Measurements from ENCODE around the gene CHD5. TPM values are rescaled to one million over a fixed set of nuclear protein-coding genes. Genes with fewer than 3 reads are reported as not detected.

Gene CHD5
- total RNA-seq, 2 experiments from 2014 or later = 0.27 to 0.45 TPM

GRCh38 chr1:6109688-6110087 is 70.4 kb downstream of the CHD5 start:
- Mint-ChIP-seq H3K27me3 (ENCODE audit: low read depth) (peaks cover 9% of the 10 kb centered on the region), H3K36me3 (ENCODE audit: low read depth) (no peaks in the 10 kb centered on the region), H3K9me3 (no peaks in the 10 kb centered on the region), H3K27ac (no peak overlapping the region), H3K4me1 (ENCODE audit: low read depth) (no peaks in the 10 kb centered on the region), H3K4me3 (no peak overlapping the region)
- CTCF ChIA-PET = interaction anchor here (1.4 kb wide), 1 partner anchor 135 kb away, joined by 8 read pairs; no protein-coding TSS in a partner anchor
- intact Hi-C loops (cut with micrococcal nuclease) = loop anchor here (2.0 to 5.0 kb wide), 2 partner anchors 31 to 78 kb away; no protein-coding TSS in a partner anchor
- DNase-seq = no peak

- Mint-ChIP-seq H3K4me1 (ENCODE audit: low read depth) (no peaks in the 10 kb centered on the region), H3K4me3 (no peak overlapping the region), H3K9me3 (no peaks in the 10 kb centered on the region), H3K27ac (no peak overlapping the region), H3K36me3 (ENCODE audit: low read depth) (no peaks in the 10 kb centered on the region), H3K27me3 (ENCODE audit: low read depth) (peaks cover 9% of the 10 kb centered on the region)
- intact Hi-C loops (cut with micrococcal nuclease) = loop anchor here (1.0 to 5.0 kb wide), 3 partner anchors 32 to 136 kb away; no protein-coding TSS in a partner anchor
- DNase-seq = peak; percentile 63
- CTCF ChIA-PET = interaction anchor here (1.0 to 1.4 kb wide), 3 partner anchors 52 to 136 kb away, joined by 3 to 8 read pairs (median 3); no protein-coding TSS in a partner anchor
Measured at GRCh38 chr1:6108937-6109614, 71.0 kb downstream of the CHD5 start.

GRCh38 chr1:6108476-6108875 is 71.6 kb downstream of the CHD5 start:
- Mint-ChIP-seq H3K4me1 (ENCODE audit: low read depth) (no peaks in the 10 kb centered on the region), H3K9me3 (no peaks in the 10 kb centered on the region), H3K27ac (no peak overlapping the region), H3K4me3 (no peak overlapping the region), H3K27me3 (ENCODE audit: low read depth) (peaks cover 9% of the 10 kb centered on the region), H3K36me3 (ENCODE audit: low read depth) (no peaks in the 10 kb centered on the region)
- intact Hi-C loops (cut with micrococcal nuclease) = loop anchor here (1.0 to 5.0 kb wide), 3 partner anchors 32 to 137 kb away; no protein-coding TSS in a partner anchor
- CTCF ChIA-PET = interaction anchor here (1.0 to 1.4 kb wide), 3 partner anchors 51 to 136 kb away, joined by 3 to 8 read pairs (median 3); no protein-coding TSS in a partner anchor
- DNase-seq = no peak

DNA sequence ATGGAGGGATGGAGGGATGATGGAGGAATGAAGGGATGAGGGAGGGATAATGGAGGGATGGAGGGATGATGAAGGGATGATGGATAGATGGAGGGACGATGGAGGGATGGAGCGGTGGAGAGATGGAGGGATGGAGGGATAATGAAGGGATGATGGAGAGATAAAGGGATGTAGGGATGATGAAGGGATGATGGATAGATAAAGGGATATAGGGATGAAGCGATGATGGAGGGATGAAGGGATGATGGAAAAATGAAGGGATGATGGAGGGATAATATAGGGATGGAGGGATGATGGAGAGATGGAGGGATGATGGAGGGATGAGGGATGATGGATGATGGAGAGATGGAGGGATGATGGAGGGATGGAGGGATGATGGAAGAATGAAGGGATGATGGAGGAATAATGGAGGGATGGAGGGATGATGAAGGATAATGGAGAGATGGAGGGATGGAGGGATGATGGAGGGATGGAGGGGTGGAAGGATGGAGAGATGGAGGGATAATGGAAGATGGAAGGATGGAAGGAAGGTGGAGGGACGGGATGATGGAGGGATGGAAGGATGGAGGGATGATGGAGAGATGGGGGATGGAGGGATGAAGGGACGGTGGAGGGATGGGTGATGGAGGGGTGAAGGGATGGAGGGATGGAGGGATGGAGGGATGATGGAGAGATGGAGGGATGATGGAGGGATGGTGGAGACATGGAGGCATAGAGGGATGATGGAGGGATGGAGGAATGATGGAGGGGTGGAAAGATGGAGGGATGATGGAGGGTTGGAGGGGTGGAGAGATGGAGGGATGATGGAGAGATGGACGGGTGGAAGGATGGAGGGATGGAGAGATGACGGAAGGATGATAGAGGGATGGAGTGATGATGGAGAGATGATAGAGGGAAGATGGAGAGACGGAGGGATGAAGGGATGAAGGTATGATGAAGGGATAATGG is 72.4 kb downstream of the CHD5 start:
- no peaks in the 10 kb centered on the region for H3K36me3 Mint-ChIP-seq (ENCODE audit: low read depth)
- no peak overlapping the region for H3K4me3 Mint-ChIP-seq
- intact Hi-C loops (cut with micrococcal nuclease) = loop anchor here (1.0 to 5.0 kb wide), 3 partner anchors 33 to 138 kb away; no protein-coding TSS in a partner anchor
- CTCF ChIA-PET = no interaction called here
- H3K9me3 Mint-ChIP-seq = no peaks in the 10 kb centered on the region
- H3K27ac Mint-ChIP-seq = no peak overlapping the region
- H3K27me3 Mint-ChIP-seq (ENCODE audit: low read depth) = peaks cover 9% of the 10 kb centered on the region
- no peaks in the 10 kb centered on the region for H3K4me1 Mint-ChIP-seq (ENCODE audit: low read depth)
- no peak for DNase-seq

GRCh38 chr1:6106977-6107376 is 73.1 kb downstream of the CHD5 start:
- CTCF ChIA-PET = no interaction called here
- intact Hi-C loops (cut with micrococcal nuclease) = loop anchor here (5.0 kb wide), 1 partner anchor 80 kb away; no protein-coding TSS in a partner anchor
- Mint-ChIP-seq H3K9me3 (no peaks in the 10 kb centered on the region), H3K4me3 (no peak overlapping the region), H3K27ac (no peak overlapping the region), H3K4me1 (ENCODE audit: low read depth) (no peaks in the 10 kb centered on the region), H3K27me3 (ENCODE audit: low read depth) (peaks cover 9% of the 10 kb centered on the region), H3K36me3 (ENCODE audit: low read depth) (no peaks in the 10 kb centered on the region)
- no peak for DNase-seq

GRCh38 chr1:6106321-6106731 is 73.8 kb downstream of the CHD5 start:
- no peak for DNase-seq
- Mint-ChIP-seq H3K4me1 (ENCODE audit: low read depth) (no peaks in the 10 kb centered on the region), H3K4me3 (no peak overlapping the region), H3K27ac (no peak overlapping the region), H3K36me3 (ENCODE audit: low read depth) (no peaks in the 10 kb centered on the region), H3K9me3 (no peaks in the 10 kb centered on the region), H3K27me3 (ENCODE audit: low read depth) (peaks cover 9% of the 10 kb centered on the region)
- CTCF ChIA-PET = no interaction called here
- intact Hi-C loops (cut with micrococcal nuclease) = loop anchor here (5.0 kb wide), 1 partner anchor 81 kb away; no protein-coding TSS in a partner anchor

DNA sequence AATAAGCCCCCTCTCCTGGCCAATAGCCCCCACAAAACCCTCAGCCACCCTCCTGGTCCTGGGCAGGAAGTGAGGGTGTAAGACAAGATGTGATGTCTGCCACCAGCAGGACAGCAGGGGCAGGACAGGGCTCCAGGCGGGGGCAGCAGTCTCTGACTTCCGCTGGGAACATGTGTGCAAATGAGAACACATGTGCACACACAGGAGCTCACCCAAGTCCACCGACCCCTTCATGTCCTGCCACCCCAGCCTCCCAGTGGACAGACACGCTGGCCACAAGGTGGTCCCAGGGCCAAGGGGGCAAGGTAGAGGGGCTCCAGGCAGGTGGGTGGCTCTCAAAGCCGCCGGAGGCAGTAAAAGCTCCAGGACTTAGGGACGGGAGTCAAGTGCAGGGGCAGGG is 74.4 kb downstream of the CHD5 start:
- Mint-ChIP-seq H3K4me1 (ENCODE audit: low read depth) (no peaks in the 10 kb centered on the region), H3K9me3 (no peaks in the 10 kb centered on the region), H3K27ac (no peak overlapping the region), H3K36me3 (ENCODE audit: low read depth) (no peaks in the 10 kb centered on the region), H3K27me3 (ENCODE audit: low read depth) (peaks cover 9% of the 10 kb centered on the region), H3K4me3 (no peak overlapping the region)
- CTCF ChIA-PET = no interaction called here
- intact Hi-C loops (cut with micrococcal nuclease) = loop anchor here (5.0 kb wide), 1 partner anchor 82 kb away; no protein-coding TSS in a partner anchor
- DNase-seq = no peak

GRCh38 chr1:6105218-6105679 is 74.9 kb downstream of the CHD5 start:
- DNase-seq = no peak
- H3K4me1 Mint-ChIP-seq (ENCODE audit: low read depth) = no peaks in the 10 kb centered on the region
- H3K27ac Mint-ChIP-seq = no peak overlapping the region
- intact Hi-C loops (cut with micrococcal nuclease) = loop anchor here (5.0 kb wide), 1 partner anchor 82 kb away; no protein-coding TSS in a partner anchor
- no peaks in the 10 kb centered on the region for H3K9me3 Mint-ChIP-seq
- H3K27me3 Mint-ChIP-seq (ENCODE audit: low read depth) = peaks cover 9% of the 10 kb centered on the region
- H3K36me3 Mint-ChIP-seq (ENCODE audit: low read depth) = no peaks in the 10 kb centered on the region
- no peak overlapping the region for H3K4me3 Mint-ChIP-seq
- CTCF ChIA-PET = no interaction called here

- DNase-seq = no peak
- no peaks in the 10 kb centered on the region for H3K4me1 Mint-ChIP-seq (ENCODE audit: low read depth)
- no peak overlapping the region for H3K4me3 Mint-ChIP-seq
- H3K9me3 Mint-ChIP-seq = no peaks in the 10 kb centered on the region
- H3K27ac Mint-ChIP-seq = no peak overlapping the region
- intact Hi-C loops (cut with micrococcal nuclease) = loop anchor here (5.0 kb wide), 1 partner anchor 83 kb away; no protein-coding TSS in a partner anchor
- CTCF ChIA-PET = no interaction called here
- no peaks in the 10 kb centered on the region for H3K36me3 Mint-ChIP-seq (ENCODE audit: low read depth)
- H3K27me3 Mint-ChIP-seq (ENCODE audit: low read depth) = peaks cover 7% of the 10 kb centered on the region
Measured at GRCh38 chr1:6104631-6105030, 75.5 kb downstream of the CHD5 start.

DNA sequence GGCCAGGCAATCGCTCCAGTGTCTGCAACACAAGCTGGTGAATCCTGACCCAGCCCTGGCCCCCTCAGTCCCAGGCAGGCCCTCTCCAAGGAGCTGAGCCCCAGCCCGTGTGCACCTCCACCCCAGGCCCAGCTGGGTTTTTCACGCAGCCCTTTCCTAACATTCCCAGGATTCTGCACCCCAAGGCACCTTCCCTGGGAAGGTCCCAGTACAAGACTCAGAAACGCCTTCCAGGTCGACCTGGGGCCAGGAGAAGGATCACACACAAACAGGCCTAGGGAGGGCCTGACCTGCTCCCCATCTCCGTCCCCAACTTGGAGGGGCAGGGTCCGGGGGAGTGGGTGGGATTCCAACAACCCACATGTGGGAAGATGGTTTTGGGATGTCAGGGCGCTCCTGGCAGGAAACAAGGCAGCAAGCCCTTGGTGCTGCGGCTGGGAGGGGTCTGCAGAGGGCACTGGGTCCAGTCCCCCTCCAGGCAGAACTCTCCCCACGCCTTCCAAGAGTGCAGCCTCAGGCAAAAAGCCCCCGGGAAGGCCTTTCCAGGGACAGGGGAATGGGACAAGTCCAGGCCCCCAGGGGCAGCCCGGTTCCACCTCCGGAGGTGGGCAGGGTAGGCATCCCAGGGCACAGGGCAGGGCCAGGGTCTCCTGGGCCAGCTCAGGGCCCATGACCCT is 76.1 kb downstream of the CHD5 start:
- Mint-ChIP-seq H3K4me3 (no peak overlapping the region), H3K27me3 (ENCODE audit: low read depth) (peaks cover 7% of the 10 kb centered on the region), H3K27ac (no peak overlapping the region), H3K9me3 (no peaks in the 10 kb centered on the region), H3K36me3 (ENCODE audit: low read depth) (no peaks in the 10 kb centered on the region), H3K4me1 (ENCODE audit: low read depth) (no peaks in the 10 kb centered on the region)
- CTCF ChIA-PET = no interaction called here
- intact Hi-C loops (cut with micrococcal nuclease) = no loop called here
- DNase-seq = no peak

DNA sequence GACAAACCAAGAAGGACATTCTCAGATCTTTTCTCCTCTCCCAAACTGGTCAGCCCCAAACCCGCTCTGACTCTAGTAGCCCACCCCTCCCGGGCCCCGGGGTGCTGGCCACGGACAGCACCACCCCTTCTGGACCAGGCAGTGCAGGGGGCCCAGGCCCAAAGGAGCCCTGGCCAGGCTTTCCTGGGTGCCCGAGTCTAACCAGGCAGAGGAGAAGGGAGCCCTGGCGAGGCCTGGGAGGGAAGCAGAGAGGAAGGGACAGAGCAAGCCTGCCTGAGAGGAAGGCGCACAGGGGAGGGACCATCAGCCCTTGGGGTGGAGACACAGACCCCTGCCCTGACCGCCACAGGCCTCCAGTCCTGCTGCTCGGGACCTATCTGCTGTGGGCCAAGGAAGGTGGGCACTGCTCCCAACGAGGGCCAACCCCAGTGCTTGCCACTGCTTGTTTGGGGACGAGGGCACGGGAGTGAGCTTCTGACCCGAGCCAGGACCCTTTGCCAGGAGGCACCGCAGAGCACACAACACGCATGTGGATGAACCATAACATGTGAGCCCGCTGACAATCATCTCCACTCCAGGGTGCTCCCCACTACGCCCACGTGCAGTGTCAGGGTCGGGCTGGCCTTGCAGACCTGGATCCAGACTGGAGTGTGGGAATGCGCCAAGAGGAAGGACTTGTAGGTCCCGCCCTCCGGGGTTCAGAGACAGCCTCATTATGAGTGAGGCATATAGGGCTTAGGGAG is 76.8 kb downstream of the CHD5 start:
- no peak overlapping the region for H3K4me3 Mint-ChIP-seq
- no peaks in the 10 kb centered on the region for H3K9me3 Mint-ChIP-seq
- peaks cover 3% of the 10 kb centered on the region for H3K36me3 Mint-ChIP-seq (ENCODE audit: low read depth)
- CTCF ChIA-PET = no interaction called here
- H3K4me1 Mint-ChIP-seq (ENCODE audit: low read depth) = no peaks in the 10 kb centered on the region
- H3K27me3 Mint-ChIP-seq (ENCODE audit: low read depth) = peaks cover 4% of the 10 kb centered on the region
- no peak for DNase-seq
- intact Hi-C loops (cut with micrococcal nuclease) = no loop called here
- no peak overlapping the region for H3K27ac Mint-ChIP-seq

Measured in activated naive CD4-positive, alpha-beta T cell treated with anti-CD3 and anti-CD28 coated beads for 36 hours (primary cell).